Keratinocyte (primary cell): Measurements from ENCODE around the gene SPHK2. TPM values are rescaled to one million over a fixed set of nuclear protein-coding genes. Genes with fewer than 3 reads are reported as not detected.

ENCODE experiments used
- DNase-seq: peaks from one replicate; pipeline ENCODE4 v3.0.0-alpha.2; 2011; ENCODE audit warnings: low read depth, missing footprints, low spot score
- FAIRE-seq: peaks from 2 replicates; lab custom pipeline; 2011; peaks lifted over from hg19 to GRCh38; lab: Jason Lieb, UNC
- H2AFZ ChIP-seq: 2 replicates; pipeline ENCODE4 v1.6.0; 2012; ENCODE audit warnings: low read length, control low read depth, inconsistent platforms; ENCODE audit not compliant: control insufficient read depth
- H3K27ac ChIP-seq: 2 replicates; pipeline ENCODE4 v1.5.1; 2011; ENCODE audit warnings: low read length; ENCODE audit not compliant: control insufficient read depth, insufficient read depth
- H3K27me3 ChIP-seq: 3 replicates; pipeline ENCODE4 v1.6.0; 2011; ENCODE audit warnings: low read length; ENCODE audit not compliant: control insufficient read depth, insufficient read depth; ENCODE audit errors: extremely low read depth
- H3K36me3 ChIP-seq, 2 experiments: 2 replicates in 1 of 2; 3 replicates in 1 of 2; pipeline ENCODE4 v1.5.1; 2011; ENCODE audit warnings: low read length in 2 of 2, mild to moderate bottlenecking in 1 of 2; ENCODE audit not compliant: control insufficient read depth in 2 of 2, insufficient read depth in 2 of 2; ENCODE audit errors: extremely low read depth in 1 of 2
- H3K4me1 ChIP-seq: 3 replicates; pipeline ENCODE4 v1.5.1; 2011; ENCODE audit warnings: low read length; ENCODE audit not compliant: control insufficient read depth, insufficient read depth; ENCODE audit errors: extremely low read depth
- H3K4me2 ChIP-seq: 3 replicates; pipeline ENCODE4 v1.6.0; 2011; ENCODE audit warnings: low read depth, low read length; ENCODE audit not compliant: control insufficient read depth, insufficient read depth; ENCODE audit errors: extremely low read depth
- H3K4me3 ChIP-seq, 3 experiments: fragments of 200-600 bp in 1 of 3; sonication (generic) in 1 of 3; 2 replicates in 2 of 3; 3 replicates in 1 of 3; pipeline ENCODE4 v1.5.1; 2011 to 2016; ENCODE audit warnings: low read length in 3 of 3, mild to moderate bottlenecking in 3 of 3, control low read depth in 2 of 3, inconsistent platforms in 1 of 3, low read depth in 1 of 3, mixed read lengths in 1 of 3, mixed run types in 1 of 3, moderate library complexity in 1 of 3; ENCODE audit not compliant: control insufficient read depth in 2 of 3, insufficient read depth in 2 of 3; ENCODE audit errors: extremely low read depth in 1 of 3
- H3K79me2 ChIP-seq: 2 replicates; pipeline ENCODE4 v1.6.0; 2012; ENCODE audit warnings: low read length; ENCODE audit not compliant: control insufficient read depth, insufficient read depth
- H3K9ac ChIP-seq: 3 replicates; pipeline ENCODE4 v1.6.0; 2011; ENCODE audit warnings: low read length; ENCODE audit not compliant: control insufficient read depth, insufficient read depth; ENCODE audit errors: extremely low read depth
- H3K9me1 ChIP-seq: 3 replicates; pipeline ENCODE4 v1.6.0; 2011; ENCODE audit warnings: low read length; ENCODE audit not compliant: control insufficient read depth, insufficient read depth; ENCODE audit errors: extremely low read depth
- H3K9me3 ChIP-seq: 2 replicates; pipeline ENCODE4 v1.5.1; 2012; ENCODE audit warnings: low read depth, low read length; ENCODE audit not compliant: control insufficient read depth
- H4K20me1 ChIP-seq: 3 replicates; pipeline ENCODE4 v1.6.0; 2011; ENCODE audit warnings: low read length; ENCODE audit not compliant: control insufficient read depth, insufficient read depth; ENCODE audit errors: extremely low read depth
- EZH2 ChIP-seq: IDR thresholded peaks from one replicate; pipeline ENCODE4 v1.6.1; 2012; ENCODE audit warnings: inconsistent platforms, mild to moderate bottlenecking, low read length, moderate library complexity
- dilution Hi-C: fragments of 300-500 bp; cut with MboI; formaldehyde crosslinking; loops from one replicate; pipeline ENCODE4 v1.7.0; 2020; ENCODE audit warnings: low sequenced_read_pairs; ENCODE audit not compliant: extremely low pct_ligation_motif_present
- polyA plus RNA-seq, 5 experiments: library from polyadenylated mRNA; depleted of rRNA in 3 of 5; stranded (reverse) in 3 of 5; stranded (forward) in 1 of 5; unstranded in 1 of 5; fragments of >200 nt; gene quantifications; 1 replicate in 1 of 5; 2 replicates in 3 of 5; 3 replicates in 1 of 5; pipeline versions ENCODE4 v1.2.1 to v1.2.3, GENCODE V29; 2011 to 2012; ENCODE audit warnings: missing spikeins in 2 of 5, low read depth in 1 of 5, low replicate concordance in 1 of 5
- TF ChIP-seq, protein P1 (sequence below), 3 experiments: IDR thresholded peaks in 1 of 3; conservative IDR thresholded peaks in 1 of 3; optimal IDR thresholded peaks in 1 of 3; 2 replicates in 2 of 3; 3 replicates in 1 of 3; pipeline versions ENCODE3 to v1.5.1; 2011; ENCODE audit warnings: low read length in 3 of 3, mild to moderate bottlenecking in 3 of 3, moderate library complexity in 2 of 3, control low read depth in 1 of 3, inconsistent platforms in 1 of 3; ENCODE audit not compliant: insufficient read depth in 2 of 3; ENCODE audit errors: extremely low read depth in 1 of 3

SPHK2 gene
- polyA plus RNA-seq, 1 donor (not counting 4 experiments of a cell fraction or from before 2014, with no cell fraction given): 2.8 TPM

DNA sequence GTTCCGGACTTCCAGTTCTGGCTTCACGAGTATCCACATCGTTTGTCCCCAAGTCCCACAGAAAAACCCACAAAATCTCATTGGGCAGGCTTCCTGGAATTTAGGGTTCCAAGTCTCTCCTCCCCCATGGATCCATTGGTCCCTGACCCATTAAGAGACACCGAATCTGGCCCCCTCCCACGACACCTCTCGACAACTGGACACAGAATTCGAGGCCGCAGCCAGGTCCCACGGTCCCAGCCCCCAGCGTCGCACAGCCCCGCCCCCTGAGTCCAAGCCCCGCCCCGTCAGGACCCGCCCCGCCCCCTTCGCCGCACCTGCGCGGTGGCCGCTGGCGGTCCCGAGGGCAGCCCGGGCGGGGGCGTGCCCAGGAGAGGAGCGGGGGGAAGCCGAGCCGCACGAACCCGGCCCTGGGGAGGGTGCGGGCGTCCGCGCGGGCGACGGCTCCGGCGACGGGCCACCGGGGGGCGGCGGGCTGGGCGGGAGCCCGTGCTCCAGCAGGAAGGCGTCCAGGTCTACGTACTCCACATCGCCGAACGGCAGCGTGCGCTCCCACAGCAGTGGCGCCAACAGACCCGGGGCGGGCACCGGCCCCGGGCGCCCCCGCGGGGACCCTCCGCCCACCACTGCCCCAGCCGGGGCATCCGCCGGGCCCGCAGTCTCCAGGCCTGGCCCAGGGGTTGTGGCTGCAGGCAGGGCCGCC, 16.1 kb downstream of the SPHK2 start:
- FAIRE-seq: no peak

DNA sequence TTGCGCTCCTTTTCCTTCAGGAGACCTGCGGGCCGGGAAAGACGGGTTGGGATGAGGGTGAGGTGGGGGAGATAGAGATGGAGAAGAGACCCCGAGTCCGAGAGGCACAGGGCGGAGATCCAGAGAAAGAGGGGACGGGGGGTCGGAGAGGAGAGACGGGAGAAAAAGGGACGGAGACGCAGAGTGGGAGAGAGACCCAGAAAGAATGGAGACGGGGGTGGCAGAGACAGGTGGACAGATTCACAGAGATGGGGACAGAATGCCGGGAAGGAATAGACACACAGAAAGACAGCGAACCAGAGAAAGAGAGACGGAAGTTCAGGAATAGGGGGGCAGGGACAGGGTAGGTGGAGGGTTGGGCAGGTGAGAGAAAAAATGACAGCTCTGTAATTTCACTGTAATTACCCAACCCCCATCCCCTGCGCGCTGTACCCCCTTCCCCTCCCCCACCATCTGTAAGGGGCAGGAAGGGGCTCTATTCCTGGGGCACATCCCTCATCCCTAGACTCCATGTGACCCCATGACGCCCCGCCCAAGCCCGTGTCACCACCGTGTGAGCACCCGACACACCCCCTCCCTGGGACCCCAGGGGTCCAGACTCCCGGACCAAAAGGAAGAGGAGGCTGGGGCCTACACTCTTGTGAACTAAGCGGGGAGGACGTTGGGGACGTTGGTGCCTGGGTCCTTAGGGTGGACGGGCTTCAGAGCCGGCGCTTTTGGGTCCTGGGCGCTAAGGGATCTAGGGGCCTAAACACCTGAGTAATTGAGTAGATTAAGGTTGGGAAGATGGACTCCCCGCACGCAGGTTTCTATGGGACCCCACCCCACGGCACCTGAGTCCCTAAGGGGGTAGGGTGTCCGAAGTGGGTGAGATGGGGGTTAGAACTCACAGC, 16.9 kb downstream of the SPHK2 start:
- dilution Hi-C loops: no loop called here
- Histone ChIP-seq H3K9me3 (no peaks in the 10 kb centered on the region), H3K79me2 (no peaks in the 10 kb centered on the region), H3K36me3 (no peaks in the 10 kb centered on the region), H3K4me3 (peak overlapping the region; percentile 53 to 75 (median 72)), H3K9me1 (no peaks in the 10 kb centered on the region), H2AFZ (peak overlapping the region; percentile 2), H3K4me1 (peaks cover 58% of the 10 kb centered on the region), H3K27me3 (no peaks in the 10 kb centered on the region), H3K27ac (no peak overlapping the region), H4K20me1 (no peaks in the 10 kb centered on the region), H3K4me2 (peak overlapping the region; percentile 89), H3K9ac (peak overlapping the region; percentile 66)
- DNase-seq (no peak), FAIRE-seq (no peak)
- TF ChIP-seq, protein P1, sequence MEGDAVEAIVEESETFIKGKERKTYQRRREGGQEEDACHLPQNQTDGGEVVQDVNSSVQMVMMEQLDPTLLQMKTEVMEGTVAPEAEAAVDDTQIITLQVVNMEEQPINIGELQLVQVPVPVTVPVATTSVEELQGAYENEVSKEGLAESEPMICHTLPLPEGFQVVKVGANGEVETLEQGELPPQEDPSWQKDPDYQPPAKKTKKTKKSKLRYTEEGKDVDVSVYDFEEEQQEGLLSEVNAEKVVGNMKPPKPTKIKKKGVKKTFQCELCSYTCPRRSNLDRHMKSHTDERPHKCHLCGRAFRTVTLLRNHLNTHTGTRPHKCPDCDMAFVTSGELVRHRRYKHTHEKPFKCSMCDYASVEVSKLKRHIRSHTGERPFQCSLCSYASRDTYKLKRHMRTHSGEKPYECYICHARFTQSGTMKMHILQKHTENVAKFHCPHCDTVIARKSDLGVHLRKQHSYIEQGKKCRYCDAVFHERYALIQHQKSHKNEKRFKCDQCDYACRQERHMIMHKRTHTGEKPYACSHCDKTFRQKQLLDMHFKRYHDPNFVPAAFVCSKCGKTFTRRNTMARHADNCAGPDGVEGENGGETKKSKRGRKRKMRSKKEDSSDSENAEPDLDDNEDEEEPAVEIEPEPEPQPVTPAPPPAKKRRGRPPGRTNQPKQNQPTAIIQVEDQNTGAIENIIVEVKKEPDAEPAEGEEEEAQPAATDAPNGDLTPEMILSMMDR (optimal IDR thresholded peaks at IDR 0.05 in 1 of 3, IDR thresholded peaks at IDR 0.05 in 1 of 3, conservative IDR thresholded peaks at IDR 0.05 in 1 of 3; ENCODE audit: extremely low read depth in 1 of 3, insufficient read depth in 2 of 3, low read length in 3 of 3): no peak
- no peak for TF ChIP-seq EZH2

More for the DNA sequence above, 16.1 kb downstream of the SPHK2 start:
- Histone ChIP-seq H3K9me1 (no peaks in the 10 kb centered on the region), H4K20me1 (no peaks in the 10 kb centered on the region), H3K36me3 (no peaks in the 10 kb centered on the region), H3K4me3 (peak overlapping the region; percentile 53 to 66 (median 62)), H3K9ac (peak overlapping the region; percentile 66), H3K9me3 (no peaks in the 10 kb centered on the region), H3K27ac (peak overlapping the region; percentile 82), H2AFZ (peak overlapping the region; percentile 2), H3K27me3 (no peaks in the 10 kb centered on the region), H3K4me1 (peaks cover 60% of the 10 kb centered on the region), H3K79me2 (no peaks in the 10 kb centered on the region), H3K4me2 (peak overlapping the region; percentile 89)
- TF ChIP-seq, protein P1 (optimal IDR thresholded peaks at IDR 0.05 in 1 of 3, IDR thresholded peaks at IDR 0.05 in 1 of 3, conservative IDR thresholded peaks at IDR 0.05 in 1 of 3; ENCODE audit: extremely low read depth in 1 of 3, insufficient read depth in 2 of 3, low read length in 3 of 3): no peak
- TF ChIP-seq EZH2: no peak
- no peak for DNase-seq
- dilution Hi-C loops: no loop called here
